GM18517 (cell line): ENCODE data around the gene CXCL12.

ENCODE experiments used
- ATAC-seq: cut with Tn5 transposase; IDR thresholded peaks from one replicate; pipeline ENCODE4 v1.9.1; 2021; ENCODE audit warnings: mild to moderate bottlenecking, moderate library complexity; ENCODE audit not compliant: unreplicated experiment

Gene CXCL12

DNA sequence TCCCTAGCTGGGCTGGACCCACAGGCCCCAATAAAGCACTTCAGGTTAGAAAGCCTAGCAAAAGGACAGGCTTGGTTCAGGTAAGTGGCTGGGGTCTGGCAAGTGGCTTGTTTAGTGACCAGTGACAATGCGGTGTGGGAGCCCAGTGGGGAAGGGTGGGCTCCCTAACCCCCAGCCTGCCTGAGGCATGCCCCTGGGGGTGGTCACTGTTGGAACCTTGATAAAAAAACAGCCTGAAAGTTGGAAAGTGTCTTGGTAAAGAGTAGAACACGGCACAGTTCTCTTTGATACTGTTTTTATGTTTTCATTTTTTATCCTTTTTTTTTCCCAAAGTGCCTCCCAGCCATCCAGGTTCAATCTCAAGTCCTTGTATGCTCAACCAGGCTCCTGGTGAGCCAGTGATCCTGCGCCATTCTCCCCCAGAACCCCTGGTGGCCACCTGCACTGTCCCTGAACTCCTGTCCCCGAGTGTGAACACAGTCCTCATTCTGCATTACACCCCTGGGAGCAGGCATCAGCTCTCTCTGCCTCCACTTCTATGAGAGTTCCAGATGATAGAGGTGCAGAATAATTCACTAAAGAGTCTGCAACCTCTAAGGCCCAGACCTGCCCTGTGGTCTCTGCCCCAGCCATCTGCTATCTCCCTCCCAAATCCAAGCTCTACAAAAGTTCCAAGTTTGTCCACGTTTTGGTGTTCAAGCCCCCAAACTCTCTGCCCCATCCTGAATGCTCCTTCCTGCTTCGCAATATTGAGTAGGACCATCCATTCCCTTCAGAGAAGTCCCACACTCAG, 15.0 kb upstream of the CXCL12 start:
- no peak for ATAC-seq

- no peak for ATAC-seq
Observed at GRCh38 chr10:44398747-44399658, 14.1 kb upstream of the CXCL12 start.

DNA sequence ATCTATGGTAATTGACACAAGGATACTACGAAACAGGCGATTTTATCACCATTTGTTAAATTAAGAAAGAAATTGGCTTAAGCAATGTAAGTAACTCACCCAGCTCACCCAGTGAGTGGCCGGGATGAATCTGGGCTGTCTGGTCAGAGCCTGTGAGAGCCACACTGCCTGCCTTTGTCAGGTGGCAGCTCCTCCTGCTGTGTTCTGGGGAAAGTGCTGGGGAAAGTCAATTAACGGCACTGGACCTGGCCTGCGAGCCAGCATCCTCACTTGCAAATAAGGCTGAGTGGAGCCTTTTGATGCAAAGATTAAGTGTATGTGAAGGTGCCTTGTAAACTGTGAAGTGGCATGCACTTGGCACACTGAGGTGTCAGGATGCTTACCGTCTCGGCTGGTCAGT, 13.4 kb upstream of the CXCL12 start:
- ATAC-seq, result no peak

- no peak for ATAC-seq
Observed at GRCh38 chr10:44397476-44398225, 12.8 kb upstream of the CXCL12 start.

DNA sequence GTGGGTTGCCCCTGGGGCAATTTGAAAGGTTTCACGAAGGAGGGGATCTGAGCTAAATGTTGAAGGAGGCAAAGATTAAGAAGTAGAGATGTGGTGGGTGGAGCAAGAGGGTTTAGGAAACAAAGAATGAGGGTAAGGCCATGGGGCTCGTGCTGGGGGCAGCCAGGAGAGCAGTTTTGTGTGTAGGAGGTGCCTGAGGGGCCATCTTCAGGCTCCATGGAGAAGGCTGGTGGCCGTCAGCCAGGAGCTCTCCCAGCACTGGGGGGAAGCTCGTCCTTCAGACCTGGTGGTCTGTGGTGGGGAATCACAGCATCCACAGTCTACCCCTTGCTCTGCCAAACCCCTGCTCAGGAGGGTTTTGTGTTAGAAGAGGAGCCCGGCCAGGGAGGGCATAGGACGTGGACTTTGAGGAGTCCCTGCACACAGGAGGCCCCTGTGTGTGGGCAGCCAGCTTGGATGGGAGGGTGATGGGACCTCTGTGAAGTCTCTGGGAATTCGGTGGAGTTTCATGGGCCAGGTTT, 11.8 kb upstream of the CXCL12 start:
- ATAC-seq, result no peak

- ATAC-seq, result no peak
Observed at GRCh38 chr10:44395902-44396670, 11.2 kb upstream of the CXCL12 start.

DNA sequence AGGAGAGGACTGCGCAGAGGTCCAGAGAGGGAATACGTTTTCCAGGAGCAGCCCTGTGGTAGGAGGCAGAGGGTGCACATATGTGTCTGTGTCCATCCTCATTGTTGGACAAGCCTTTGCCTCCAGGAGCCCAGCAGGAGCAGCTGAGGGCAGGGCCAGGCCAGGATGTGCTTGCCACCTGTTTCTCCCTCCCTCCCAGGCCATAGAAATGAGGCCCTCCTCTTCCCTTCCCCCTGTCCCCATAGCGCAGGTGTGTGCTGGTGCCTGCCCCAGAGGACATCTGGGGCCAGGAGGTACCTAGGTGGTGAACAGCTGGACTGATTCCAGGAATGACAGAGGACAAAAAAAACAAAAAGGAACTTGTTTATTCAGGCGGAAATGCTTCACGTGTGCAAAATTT, 10.5 kb upstream of the CXCL12 start:
- ATAC-seq, result no peak

- ATAC-seq, result no peak
Observed at GRCh38 chr10:44394696-44395381, 9.9 kb upstream of the CXCL12 start.

DNA sequence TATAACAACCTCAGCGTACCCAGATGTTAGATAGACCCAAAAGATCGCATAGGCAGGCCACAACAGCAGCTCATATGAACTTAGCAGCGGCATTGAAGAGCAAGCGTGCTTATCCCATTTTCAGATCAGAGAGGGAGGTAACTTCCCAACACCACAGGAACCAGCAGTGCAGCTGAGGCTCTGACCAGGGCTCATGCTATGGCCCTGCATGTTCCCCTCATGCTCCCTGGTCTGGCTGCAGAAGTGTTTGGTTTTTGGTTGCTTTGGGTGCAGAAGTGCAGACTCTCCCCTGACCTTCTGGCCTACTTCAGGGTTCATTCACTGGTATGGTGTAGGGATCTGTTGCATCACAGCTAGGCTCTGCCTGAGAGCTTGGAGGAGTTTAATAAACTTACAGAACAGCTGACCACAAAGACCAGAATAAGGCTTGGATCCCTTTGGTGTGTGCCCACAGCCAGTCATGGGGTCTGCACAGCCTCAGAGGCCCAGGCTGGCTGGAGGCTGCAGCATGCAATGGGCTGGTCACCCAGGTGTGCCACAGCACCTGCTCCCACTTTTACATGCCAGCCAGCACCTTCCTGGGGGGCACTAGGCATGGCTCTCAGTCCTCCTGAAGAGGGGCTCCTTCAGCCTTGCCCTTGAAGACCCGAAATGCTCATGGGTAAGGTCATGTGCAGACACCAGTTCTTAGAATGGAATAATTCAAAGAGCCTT, 9.1 kb upstream of the CXCL12 start:
- ATAC-seq, result no peak

- no peak for ATAC-seq
Observed at GRCh38 chr10:44393051-44393630, 8.2 kb upstream of the CXCL12 start.

DNA sequence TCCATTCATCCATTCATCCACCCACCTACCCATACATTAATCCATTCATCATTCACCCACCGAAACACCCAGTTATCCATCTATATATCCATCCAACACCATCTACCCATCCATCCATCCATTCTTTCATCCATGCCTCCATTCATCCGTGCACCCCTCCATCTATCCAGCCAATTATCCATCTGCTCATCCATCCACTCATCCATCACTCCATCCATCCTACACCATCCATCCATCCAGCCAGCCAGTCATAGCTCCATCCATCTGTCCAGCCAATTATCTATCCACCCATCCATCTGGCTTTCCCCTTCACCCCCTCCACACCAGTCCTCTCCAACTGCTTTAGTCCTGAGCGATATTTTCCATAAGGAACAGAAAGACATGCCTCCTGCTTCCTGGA, 7.5 kb upstream of the CXCL12 start:
- ATAC-seq, result no peak

GRCh38 chr10:44391981-44392380, 7.1 kb upstream of the CXCL12 start:
- ATAC-seq, result no peak

GRCh38 chr10:44390585-44391072, 5.7 kb upstream of the CXCL12 start:
- ATAC-seq, result no peak

DNA sequence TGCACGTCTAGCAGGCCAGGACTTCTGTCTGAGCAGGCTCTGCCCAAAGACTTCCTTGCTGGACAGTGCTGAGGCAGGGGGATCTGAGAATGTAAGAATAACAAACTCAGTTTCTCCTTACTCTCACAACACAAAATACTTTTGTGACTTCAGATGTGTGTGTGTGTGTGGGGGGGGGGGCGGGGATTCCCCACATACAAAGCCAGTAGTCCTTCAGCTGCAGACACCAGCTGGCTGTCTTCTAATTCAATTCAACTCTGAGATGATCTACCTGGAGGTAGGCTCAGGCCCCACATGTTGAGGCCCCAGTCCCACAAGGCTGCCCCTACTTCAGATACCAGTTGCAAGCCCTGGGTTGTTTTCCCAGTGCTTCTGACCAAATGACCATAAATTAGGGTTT, 4.7 kb upstream of the CXCL12 start:
- no peak for ATAC-seq

GRCh38 chr10:44389150-44389549, 4.3 kb upstream of the CXCL12 start:
- ATAC-seq, result no peak

DNA sequence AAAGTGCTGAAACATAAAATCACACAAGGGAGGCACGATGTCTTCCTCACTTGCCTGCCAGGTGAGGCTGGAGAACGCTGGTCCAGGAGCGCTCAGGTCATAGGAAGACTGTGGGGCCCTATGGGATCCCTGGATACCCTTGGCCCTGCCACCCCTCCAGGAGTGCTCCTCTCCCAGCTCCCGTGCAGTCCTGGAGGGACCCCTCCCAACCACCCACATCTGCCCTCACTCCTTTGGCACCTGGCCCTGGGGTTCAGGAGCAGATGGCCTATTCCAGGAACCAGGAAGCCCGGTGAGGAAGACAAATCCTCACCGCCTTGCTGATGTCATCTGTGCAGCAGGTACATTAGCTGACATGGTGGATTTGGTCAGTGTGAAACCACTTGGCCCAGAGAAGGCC, 3.7 kb upstream of the CXCL12 start:
- no peak for ATAC-seq

DNA sequence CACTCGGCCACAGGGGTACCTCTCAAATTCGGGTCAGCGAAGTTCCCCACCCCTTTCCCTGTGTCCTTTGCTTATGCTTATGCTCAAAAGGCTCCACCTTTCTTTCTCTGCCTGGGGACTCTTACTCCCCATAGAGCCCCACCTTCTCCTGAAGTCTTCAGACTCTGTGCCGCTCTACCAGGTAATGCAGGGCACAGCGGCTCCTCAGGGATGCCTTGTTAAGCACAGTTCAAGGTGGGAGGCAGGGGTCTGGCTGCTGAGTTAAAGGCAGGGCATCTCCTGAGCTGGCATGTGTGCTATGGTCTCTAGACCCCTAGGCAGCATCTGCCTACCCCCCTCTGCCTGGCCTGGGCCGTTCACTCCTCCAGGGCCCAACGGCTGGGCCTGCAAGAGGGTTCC, 3.0 kb upstream of the CXCL12 start:
- ATAC-seq, result no peak

DNA sequence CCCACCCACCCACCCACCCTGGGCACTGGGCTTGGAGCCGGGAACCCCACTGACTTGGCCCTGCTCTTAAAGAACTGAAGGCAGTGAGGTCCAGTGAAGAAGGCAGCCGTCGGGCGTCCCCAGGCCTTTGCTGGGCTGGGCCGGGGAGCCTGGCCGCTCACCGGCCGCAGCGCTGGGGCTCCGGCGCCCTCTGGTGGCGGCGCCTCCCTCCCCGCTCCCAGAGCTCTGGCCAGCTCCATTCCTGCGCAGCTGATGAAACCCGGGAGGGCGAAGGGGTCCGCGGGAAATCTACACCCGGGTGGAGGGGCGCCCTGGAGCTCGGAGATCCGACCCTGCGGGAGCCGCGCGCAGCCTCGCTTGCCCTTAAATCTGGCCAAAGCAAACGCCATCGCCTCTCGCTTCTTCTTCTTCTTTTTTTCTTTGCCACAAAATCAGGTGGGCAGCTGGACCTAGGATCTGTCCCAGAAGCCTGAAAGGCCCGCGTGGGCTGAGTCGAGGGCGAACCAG, 1.7 kb upstream of the CXCL12 start:
- no peak for ATAC-seq
